GM19455 (cell line): ENCODE results near the gene EYS.

Experiments
- ATAC-seq: cut with Tn5 transposase; IDR thresholded peaks from one replicate; pipeline ENCODE4 v1.9.1; 2021; ENCODE audit not compliant: unreplicated experiment

EYS gene

GRCh38 chr6:64988148-64988547 is 718.9 kb downstream of the EYS start:
- ATAC-seq: no peak

- ATAC-seq: no peak
Measured at GRCh38 chr6:64987066-64987465, 720.0 kb downstream of the EYS start.

GRCh38 chr6:64985726-64986125 is 721.3 kb downstream of the EYS start:
- ATAC-seq: no peak

- ATAC-seq: no peak
Measured at GRCh38 chr6:64984948-64985347, 722.1 kb downstream of the EYS start.

- ATAC-seq: no peak
Measured at GRCh38 chr6:64983089-64983488, 723.9 kb downstream of the EYS start.

GRCh38 chr6:64973142-64973541 is 733.9 kb downstream of the EYS start:
- ATAC-seq: no peak

GRCh38 chr6:64969139-64969538 is 737.9 kb downstream of the EYS start:
- ATAC-seq: no peak

GRCh38 chr6:64955435-64955848 is 751.6 kb downstream of the EYS start:
- ATAC-seq: no peak

GRCh38 chr6:64949257-64949656 is 757.8 kb downstream of the EYS start:
- ATAC-seq: no peak

GRCh38 chr6:64948261-64948660 is 758.8 kb downstream of the EYS start:
- no peak for ATAC-seq

- ATAC-seq: no peak
Measured at GRCh38 chr6:64945450-64945849, 761.6 kb downstream of the EYS start.

- no peak for ATAC-seq
Measured at GRCh38 chr6:64932486-64932885, 774.5 kb downstream of the EYS start.

GRCh38 chr6:64930681-64931080 is 776.3 kb downstream of the EYS start:
- no peak for ATAC-seq

GRCh38 chr6:64926051-64926450 is 781.0 kb downstream of the EYS start:
- no peak for ATAC-seq

GRCh38 chr6:64920257-64920656 is 786.8 kb downstream of the EYS start:
- ATAC-seq: no peak

GRCh38 chr6:64914124-64914523 is 792.9 kb downstream of the EYS start:
- no peak for ATAC-seq

- ATAC-seq: no peak
Measured at GRCh38 chr6:64912966-64913365, 794.1 kb downstream of the EYS start.

- no peak for ATAC-seq
Measured at GRCh38 chr6:64908104-64908503, 798.9 kb downstream of the EYS start.

- ATAC-seq: no peak
Measured at GRCh38 chr6:64904616-64905015, 802.4 kb downstream of the EYS start.

GRCh38 chr6:64902596-64902995 is 804.4 kb downstream of the EYS start:
- no peak for ATAC-seq

GRCh38 chr6:64896939-64897338 is 810.1 kb downstream of the EYS start:
- ATAC-seq: no peak

GRCh38 chr6:64895945-64896344 is 811.1 kb downstream of the EYS start:
- no peak for ATAC-seq

- no peak for ATAC-seq
Measured at GRCh38 chr6:64890609-64891008, 816.4 kb downstream of the EYS start.

GRCh38 chr6:64889144-64889543 is 817.9 kb downstream of the EYS start:
- ATAC-seq: no peak
